ENCODE results near the gene NXF2B.
"Not testable (repeated sequence)": the region's sequence is repeated elsewhere in the genome, so short reads cannot be mapped to it uniquely, and the experiment has no call there.

The NXF2B gene, protein sequence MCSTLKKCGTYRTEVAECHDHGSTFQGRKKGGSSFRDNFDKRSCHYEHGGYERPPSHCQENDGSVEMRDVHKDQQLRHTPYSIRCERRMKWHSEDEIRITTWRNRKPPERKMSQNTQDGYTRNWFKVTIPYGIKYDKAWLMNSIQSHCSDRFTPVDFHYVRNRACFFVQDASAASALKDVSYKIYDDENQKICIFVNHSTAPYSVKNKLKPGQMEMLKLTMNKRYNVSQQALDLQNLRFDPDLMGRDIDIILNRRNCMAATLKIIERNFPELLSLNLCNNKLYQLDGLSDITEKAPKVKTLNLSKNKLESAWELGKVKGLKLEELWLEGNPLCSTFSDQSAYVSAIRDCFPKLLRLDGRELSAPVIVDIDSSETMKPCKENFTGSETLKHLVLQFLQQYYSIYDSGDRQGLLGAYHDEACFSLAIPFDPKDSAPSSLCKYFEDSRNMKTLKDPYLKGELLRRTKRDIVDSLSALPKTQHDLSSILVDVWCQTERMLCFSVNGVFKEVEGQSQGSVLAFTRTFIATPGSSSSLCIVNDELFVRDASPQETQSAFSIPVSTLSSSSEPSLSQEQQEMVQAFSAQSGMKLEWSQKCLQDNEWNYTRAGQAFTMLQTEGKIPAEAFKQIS

DNA sequence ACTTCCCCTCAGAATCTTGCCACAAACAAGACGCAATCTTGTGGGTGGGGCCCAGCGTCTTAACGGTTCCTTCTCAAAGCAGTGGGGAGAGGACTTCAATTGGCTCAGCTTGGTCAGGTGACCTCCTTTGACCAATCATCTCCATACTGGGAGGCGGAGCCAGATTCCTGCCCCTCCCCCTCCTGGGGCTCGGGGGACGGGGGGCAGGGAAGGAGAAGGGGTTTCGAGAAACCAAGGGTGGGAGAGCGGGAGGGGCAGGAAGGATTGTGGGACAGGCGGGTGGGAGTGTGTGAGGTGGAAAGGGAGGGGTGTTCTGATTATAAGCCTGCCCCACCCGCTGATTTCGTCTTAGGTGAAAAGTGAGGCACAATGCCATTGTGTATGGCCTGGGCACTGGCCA is at the start of gene NXF2B:
NXF2B (minus strand) TSS at position 101 of the 400 bp plus-strand sequence. CDS start 59,972 bp downstream, outside the sequence.
- DNase-seq, result not testable (repeated sequence)

DNA sequence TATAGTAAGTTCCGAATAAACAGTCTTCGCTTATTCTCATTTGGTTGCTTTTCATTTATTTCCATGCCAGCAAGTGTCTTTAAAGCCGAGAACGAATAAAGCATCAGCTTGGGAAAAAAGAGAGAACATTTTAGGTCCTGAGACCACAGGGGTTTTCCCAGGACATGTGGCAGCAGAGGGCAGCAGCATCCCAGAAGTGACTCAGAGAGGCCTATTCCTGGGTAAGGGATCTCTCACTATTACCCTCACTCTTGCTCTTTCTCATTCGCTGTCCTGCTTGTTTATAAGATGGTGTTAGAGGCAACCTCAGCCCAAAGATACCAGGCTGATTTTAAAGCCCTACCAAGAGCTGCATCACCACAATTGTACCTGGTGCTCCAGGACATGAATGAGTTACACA is 39.0 kb upstream of the NXF2B start:
- DNase-seq, result not testable (repeated sequence)

DNA sequence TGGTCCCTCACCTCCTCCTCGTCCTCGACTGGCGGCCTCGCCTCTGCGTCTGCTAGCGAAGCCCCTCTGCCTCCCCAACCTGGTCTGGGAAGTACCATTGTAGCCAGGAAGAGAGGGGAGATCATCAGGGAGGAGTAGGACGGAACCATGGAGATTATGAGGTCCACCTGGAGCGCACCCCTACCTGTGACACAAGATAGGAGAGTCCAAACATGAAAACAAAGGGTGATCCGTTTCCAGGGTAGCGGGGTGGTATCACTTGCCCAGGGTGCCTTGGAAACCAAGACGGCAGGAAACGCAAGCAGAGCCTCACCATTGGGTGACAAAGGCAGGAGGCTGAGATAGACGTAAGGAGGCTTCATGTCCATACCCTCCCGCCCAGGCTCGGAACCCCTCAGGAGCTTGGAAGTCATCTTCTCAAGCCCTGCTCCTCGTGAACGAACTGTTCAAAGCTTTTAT is 32.0 kb upstream of the NXF2B start, which contains the start of gene TCP11X2:
TCP11X2 (minus strand) TSS at position 51 of the 459 bp plus-strand sequence.
- DNase-seq, result not testable (repeated sequence)

DNA sequence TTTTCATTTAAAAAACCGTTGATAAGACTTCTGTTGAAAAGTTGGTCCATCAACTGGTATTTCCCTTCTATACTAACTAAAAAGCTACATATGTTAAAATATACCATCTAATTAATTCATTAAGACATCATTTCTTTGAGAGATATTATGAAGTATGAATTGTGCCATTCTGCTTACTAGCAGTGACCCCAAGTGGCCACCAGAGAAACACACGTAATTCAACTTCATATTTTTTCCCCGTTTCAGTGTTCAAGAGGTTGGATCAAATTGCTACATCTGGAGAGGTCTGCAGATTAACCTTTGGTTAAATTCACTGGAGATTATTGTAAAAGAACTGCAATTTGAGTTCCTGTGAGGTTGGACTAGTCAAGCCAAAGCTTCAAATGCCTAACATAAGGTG is 30.4 kb upstream of the NXF2B start:
- DNase-seq, result not testable (repeated sequence)

DNA sequence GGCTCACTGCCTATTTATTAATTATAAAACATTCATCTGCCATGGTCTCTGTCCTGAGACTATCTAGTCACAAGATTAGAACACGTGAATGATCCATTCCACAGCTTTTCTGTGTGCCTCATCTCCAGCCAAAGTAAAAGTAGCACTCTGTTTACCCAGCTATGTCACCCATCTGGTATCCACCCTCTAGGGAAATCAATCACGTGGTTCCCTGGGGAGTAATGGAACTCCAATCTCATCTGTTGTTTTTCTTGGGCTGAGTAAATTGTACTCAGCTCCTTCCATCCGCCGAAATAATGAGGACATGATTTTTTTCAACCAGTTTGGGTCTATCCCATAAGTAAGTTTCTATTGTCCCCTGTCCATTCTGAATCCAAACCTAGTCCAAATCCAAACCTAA is 18.8 kb upstream of the NXF2B start:
- DNase-seq, result not testable (repeated sequence)

DNA sequence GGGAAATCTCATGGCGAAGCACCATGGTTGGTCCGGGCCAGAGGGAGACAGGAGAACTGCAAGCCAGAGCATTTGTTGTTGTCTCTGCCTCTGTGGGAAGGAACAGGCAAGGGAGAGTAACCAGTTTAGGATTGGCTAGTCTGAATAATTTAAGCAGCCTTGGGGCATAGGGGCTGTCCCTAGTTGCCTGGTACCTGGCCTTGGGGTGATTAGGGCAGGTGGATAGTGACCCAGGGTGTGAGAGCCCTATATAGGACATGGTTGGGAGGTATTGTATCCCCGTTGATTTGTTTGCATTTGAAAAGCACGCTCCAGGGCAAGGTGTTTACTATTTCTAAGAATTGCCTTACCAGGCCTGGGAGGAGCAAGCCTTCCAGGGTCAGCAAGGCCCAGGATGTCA is 25.3 kb downstream of the NXF2B start:
- not testable (repeated sequence) for DNase-seq

DNA sequence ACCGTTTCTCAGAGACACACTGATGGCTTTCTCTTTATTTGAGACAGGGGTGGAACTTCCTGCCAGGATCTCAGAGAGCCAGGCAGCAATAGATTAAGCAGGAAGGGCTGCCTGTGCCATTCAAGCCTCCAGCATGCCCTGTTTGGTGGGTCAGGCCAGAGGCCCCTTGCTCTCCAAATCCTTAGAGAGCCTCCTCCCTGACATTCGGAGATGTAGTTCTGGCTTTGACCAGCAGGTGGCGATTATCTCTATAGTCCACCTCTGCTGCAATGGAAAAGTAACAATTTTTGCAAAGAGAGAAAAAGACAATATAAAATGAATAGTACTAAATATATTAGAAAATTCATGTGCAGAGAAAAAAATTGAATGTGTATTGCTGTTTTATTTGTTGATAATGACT is 93.9 kb downstream of the NXF2B start:
- peak; percentile 41 to 53 for DNase-seq

DNA sequence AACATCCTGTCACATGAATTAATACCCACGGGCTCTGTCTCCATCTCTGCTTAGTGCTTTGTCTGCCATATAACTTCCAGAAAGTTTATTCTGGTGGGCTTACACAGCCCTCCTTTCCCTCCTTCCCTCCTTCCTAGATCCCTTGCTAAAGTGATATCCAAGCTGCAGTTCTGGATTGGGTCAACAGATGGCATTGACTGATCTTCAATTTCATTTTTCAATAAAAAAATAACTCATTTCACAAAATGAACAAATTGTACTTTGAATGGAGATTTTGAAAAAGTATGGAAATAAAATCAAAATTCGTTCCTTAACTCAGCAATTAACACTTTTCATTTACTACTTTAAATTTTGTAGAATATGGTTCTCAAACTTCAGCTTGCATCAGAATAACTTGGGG is 97.9 kb downstream of the NXF2B start:
- DNase-seq, result no peak

DNA sequence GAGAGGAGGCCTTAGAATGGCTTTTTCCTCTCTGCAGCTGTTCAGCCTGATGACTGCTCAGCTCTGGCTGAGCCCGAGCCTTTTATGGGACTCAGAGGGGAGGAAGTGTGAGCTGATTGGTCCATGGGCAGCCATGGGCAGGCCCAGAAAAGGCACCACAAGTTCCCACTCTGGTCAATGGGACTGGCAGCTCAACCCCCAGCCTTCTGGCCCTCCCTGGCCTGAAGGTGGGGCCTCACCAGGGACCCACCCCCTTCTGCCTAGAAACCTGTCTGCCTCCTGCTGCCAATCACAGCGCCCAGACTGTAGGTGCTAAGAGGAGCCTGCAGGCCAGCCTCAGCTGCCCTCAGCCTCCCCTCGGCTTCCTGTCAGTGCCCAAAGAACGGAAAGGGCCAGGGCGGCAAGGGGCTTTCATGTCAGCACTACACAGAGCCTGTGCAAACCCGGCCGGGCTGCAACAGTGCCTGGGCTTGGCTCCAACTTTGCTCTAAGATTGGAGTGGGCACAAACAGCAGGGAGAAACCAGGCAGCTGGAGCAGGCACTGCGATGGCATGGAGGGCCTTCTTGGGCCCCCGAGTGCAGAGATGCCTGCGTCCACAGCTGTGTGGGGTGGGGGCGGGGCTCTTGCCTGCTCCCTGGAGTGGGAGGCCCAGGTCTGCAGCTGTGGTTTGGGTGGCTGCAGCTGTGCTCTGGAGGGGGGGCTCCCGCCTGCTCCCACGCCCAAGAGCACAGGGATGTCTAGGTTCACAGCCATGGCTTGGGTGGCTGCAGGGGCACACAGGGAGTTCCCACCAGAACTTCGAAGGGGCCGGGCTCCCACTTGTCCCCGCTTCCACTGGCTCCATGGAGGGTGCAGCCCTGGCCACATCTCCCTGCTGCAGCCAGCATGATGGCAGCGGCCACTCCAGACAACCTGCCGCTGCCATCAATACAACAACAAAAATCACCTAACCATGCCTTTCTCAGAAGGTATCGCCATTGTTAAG is 100.2 kb downstream of the NXF2B start:
- peak; percentile 12 to 53 for DNase-seq

DNA sequence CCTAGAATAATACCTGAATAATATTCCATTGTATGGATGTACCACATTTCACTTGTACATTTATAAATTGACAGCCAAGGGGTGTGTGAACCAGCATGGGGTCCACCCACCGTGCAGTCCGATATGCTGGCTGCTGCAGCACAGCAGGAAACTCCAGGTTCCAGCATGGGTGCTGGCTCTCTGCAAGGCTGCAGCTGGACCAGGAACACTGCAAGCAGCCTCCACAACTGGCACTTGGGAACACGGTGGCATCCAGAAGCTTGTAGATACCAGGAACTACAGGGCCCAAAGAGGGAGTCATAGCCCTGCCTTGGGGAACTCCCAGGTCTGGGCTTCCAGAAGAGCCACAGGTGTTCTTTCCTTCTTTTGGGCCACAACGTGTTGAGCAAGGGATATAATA is 101.6 kb downstream of the NXF2B start:
- DNase-seq, result no peak
